Renal pelvis (tissue), 12 donors: ENCODE results near the gene JMJD8. TPM values are rescaled to one million over a fixed set of nuclear protein-coding genes. Genes with fewer than 3 reads are reported as not detected.

ENCODE experiments used
- DNase-seq: peaks from one replicate; pipeline ENCODE4 v3.0.0-alpha.2; 2013
- long read RNA-seq, 16 experiments: transcript quantifications; one replicate each; lab custom pipeline, GENCODE V29; 2026
- polyA plus RNA-seq, 3 donors: library from polyadenylated mRNA; unstranded; fragments of 120-200 nt; gene quantifications; one replicate each; pipeline ENCODE4 v1.2.1, GENCODE V29; 2013; ENCODE audit not compliant: insufficient read length in 3 of 3

JMJD8 gene
- 10 to 100 TPM; 75.1 to 80.9 (median 75.2) TPM for polyA plus RNA-seq
- long read RNA-seq, donor 1, transcript JMJD8-201 (9 exons, 2,038 nt) = major isoform, 12 of 18 reads
- long read RNA-seq, donor 1, partial matches to known transcripts = 0 of 18 reads
- long read RNA-seq, donor 1, other reads (novel, unspliced or antisense) = 0 of 18 reads
- long read RNA-seq, donor 2, transcript JMJD8-201 (9 exons, 2,038 nt) = major isoform, 15 of 19 reads
- long read RNA-seq, donor 2, partial matches to known transcripts = 0 of 19 reads
- long read RNA-seq, donor 2, other reads (novel, unspliced or antisense) = 0 of 19 reads
- long read RNA-seq, donor 3, transcript JMJD8-201 (9 exons, 2,038 nt) = major isoform, 12 of 16 reads
- long read RNA-seq, donor 3, partial matches to known transcripts = 0 of 16 reads
- long read RNA-seq, donor 3, other reads (novel, unspliced or antisense) = 0 of 16 reads
- long read RNA-seq, donor 4, transcript JMJD8-201 (9 exons, 2,038 nt) = major isoform, 18 of 230 reads
- long read RNA-seq, donor 4, partial matches to known transcripts = 103 of 230 reads
- long read RNA-seq, donor 4, other reads (novel, unspliced or antisense) = 105 of 230 reads
- long read RNA-seq, donor 5, transcript JMJD8-201 (9 exons, 2,038 nt) = major isoform, 16 of 19 reads
- long read RNA-seq, donor 5, partial matches to known transcripts = 0 of 19 reads
- long read RNA-seq, donor 5, other reads (novel, unspliced or antisense) = 0 of 19 reads
- long read RNA-seq, donor 6, transcript JMJD8-201 (9 exons, 2,038 nt) = major isoform, 11 of 16 reads
- long read RNA-seq, donor 6, partial matches to known transcripts = 0 of 16 reads
- long read RNA-seq, donor 6, other reads (novel, unspliced or antisense) = 0 of 16 reads
- long read RNA-seq, donor 7, transcript JMJD8-201 (9 exons, 2,038 nt) = major isoform, 23 of 161 reads
- long read RNA-seq, donor 7, partial matches to known transcripts = 40 of 161 reads
- long read RNA-seq, donor 7, other reads (novel, unspliced or antisense) = 92 of 161 reads
- long read RNA-seq, donor 8, partial matches to known transcripts = 5 of 46 reads
- long read RNA-seq, donor 8, other reads (novel, unspliced or antisense) = 36 of 46 reads
- long read RNA-seq, donor 9, transcript JMJD8-201 (9 exons, 2,038 nt) = major isoform, 23 of 27 reads
- long read RNA-seq, donor 9, partial matches to known transcripts = 0 of 27 reads
- long read RNA-seq, donor 9, other reads (novel, unspliced or antisense) = 0 of 27 reads
- long read RNA-seq, donor 10, transcript JMJD8-201 (9 exons, 2,038 nt) = major isoform, 13 of 20 reads
- long read RNA-seq, donor 10, partial matches to known transcripts = 0 of 20 reads
- long read RNA-seq, donor 10, other reads (novel, unspliced or antisense) = 0 of 20 reads
- long read RNA-seq, donor 11, transcript JMJD8-201 (9 exons, 2,038 nt) = major isoform, 10 of 74 reads
- long read RNA-seq, donor 11, partial matches to known transcripts = 15 of 74 reads
- long read RNA-seq, donor 11, other reads (novel, unspliced or antisense) = 48 of 74 reads
- long read RNA-seq, donor 12, transcript JMJD8-201 (9 exons, 2,038 nt) = major isoform, 22 of 29 reads
- long read RNA-seq, donor 12, transcript JMJD8-209 (8 exons, 2,205 nt) = minor isoform, 5 of 29 reads
- long read RNA-seq, donor 12, partial matches to known transcripts = 0 of 29 reads
- long read RNA-seq, donor 12, other reads (novel, unspliced or antisense) = 0 of 29 reads
- long read RNA-seq, donor 13, transcript JMJD8-201 (9 exons, 2,038 nt) = major isoform, 13 of 75 reads
- long read RNA-seq, donor 13, partial matches to known transcripts = 26 of 75 reads
- long read RNA-seq, donor 13, other reads (novel, unspliced or antisense) = 32 of 75 reads
- long read RNA-seq, donor 14 = 0 reads
- long read RNA-seq, donor 15 = 0 reads
- long read RNA-seq, donor 16, transcript JMJD8-201 (9 exons, 2,038 nt) = major isoform, 21 of 32 reads
- long read RNA-seq, donor 16, partial matches to known transcripts = 5 of 32 reads
- long read RNA-seq, donor 16, other reads (novel, unspliced or antisense) = 0 of 32 reads

- peak; percentile 95 for DNase-seq
Observed at GRCh38 chr16:684071-684794, at the start of gene JMJD8. TSS of gene JMJD8 (minus strand) at chr16:684334. CDS start at chr16:684319, 15 bp downstream.

- DNase-seq = no peak
Observed at GRCh38 chr16:733382-734207, 49.5 kb upstream of the JMJD8 start.

- DNase-seq = no peak
Observed at GRCh38 chr16:732936-733335, 48.8 kb upstream of the JMJD8 start.

DNA sequence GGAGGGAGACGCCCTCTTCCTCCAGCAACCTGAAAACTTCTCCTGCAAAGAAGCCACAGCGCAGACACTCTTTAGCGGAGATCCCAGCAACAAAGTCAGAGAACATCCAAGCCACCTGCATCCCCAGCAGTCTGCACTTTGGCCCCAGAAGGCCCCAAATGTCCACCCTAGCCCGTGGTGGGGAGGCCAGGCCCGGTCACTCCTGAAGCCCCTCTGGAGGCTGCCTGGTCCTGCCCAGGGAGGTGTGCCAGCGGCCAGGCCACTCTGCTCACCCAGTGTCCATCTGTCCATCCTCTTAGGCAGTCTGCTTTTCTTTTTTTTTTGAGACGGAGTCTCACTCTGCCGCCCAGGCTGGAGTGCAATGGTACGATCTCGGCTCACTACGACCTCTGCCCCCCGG, 48.2 kb upstream of the JMJD8 start:
- DNase-seq = no peak

DNA sequence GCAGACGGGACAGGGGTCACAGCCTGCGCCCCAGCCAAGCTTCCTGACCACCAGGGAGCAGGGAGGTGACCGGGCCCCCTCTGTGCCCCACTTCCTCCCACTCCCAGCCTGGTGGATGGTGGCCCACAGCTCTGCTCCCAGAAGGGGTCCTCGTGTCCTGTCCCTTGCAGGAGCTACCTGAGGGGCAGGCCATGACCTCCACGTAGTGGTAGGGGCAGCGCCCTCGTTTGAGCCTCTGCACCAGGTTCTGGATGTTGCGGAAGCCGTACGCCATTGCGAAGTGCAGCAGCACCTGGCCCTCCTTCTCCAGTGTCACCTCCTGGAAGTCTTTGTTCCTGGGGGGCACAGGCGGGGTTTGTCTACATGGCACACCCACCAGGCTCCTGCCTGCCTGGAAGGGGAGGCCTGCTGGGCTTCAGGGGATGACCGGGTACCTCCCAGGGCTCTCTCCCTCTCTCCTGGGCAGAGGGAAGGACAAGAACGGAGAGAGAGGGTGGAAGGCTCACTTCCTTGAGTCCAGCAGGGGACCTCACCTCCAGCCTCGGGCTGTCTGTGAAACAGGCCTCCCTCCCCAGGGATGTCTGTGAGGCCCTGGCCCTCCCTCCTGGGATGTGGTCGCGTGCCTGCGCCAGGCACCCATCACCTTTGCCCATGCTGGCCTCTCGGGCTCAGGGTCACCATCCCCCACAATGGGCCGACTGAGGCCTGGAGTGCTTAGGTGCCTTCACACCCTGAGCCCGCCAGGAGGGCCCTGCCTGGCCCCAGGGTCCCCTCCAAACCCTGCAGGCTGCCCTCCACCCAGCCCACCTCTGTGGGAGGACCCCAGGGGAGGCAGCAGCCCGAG, 46.8 kb upstream of the JMJD8 start:
- DNase-seq = no peak

DNA sequence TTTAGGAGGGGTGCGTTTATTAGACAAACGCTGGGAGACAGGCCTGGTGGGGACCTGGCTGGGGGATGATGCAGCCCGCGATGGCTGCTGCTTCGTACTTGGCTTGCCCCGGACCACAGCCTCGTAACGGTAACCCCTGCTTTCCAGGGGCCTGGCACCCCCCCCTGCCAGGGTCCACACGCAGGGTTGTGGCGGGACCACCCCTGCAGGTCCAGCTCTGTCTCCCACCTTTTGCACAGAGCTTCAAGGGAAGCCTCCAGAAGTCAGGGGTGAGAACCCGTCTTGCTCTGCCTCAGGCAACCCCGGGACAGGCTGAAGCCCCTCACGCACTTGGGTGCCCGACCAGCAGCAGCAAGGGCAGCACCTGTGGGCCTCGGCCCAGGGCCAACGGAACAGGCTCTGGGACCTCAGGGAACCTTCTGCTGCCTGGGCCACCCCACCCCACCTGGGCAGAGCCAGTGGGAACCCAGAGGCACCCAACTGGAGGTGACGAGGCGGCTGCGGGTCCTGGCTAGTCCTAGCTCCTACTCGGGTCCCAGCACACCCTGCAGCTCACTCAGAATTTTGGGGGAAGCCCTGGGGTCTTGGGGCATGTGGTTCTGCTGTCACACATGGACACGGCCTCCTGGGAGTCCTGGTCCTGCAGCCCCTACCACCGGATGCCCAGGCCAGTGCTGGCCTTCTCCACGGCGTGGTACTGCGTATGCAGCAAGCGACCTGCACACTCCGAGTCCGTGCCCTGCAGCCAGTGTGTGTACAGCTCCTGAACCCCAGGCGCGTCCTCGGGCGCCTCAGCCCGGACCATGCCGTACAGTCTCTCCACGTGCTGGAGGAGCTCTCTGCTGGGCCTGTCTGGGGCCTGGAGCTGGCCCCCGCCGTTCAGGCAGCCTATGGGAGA, 45.9 kb upstream of the JMJD8 start:
- DNase-seq = no peak

GRCh38 chr16:728890-729744, 45.0 kb upstream of the JMJD8 start:
- no peak for DNase-seq

DNA sequence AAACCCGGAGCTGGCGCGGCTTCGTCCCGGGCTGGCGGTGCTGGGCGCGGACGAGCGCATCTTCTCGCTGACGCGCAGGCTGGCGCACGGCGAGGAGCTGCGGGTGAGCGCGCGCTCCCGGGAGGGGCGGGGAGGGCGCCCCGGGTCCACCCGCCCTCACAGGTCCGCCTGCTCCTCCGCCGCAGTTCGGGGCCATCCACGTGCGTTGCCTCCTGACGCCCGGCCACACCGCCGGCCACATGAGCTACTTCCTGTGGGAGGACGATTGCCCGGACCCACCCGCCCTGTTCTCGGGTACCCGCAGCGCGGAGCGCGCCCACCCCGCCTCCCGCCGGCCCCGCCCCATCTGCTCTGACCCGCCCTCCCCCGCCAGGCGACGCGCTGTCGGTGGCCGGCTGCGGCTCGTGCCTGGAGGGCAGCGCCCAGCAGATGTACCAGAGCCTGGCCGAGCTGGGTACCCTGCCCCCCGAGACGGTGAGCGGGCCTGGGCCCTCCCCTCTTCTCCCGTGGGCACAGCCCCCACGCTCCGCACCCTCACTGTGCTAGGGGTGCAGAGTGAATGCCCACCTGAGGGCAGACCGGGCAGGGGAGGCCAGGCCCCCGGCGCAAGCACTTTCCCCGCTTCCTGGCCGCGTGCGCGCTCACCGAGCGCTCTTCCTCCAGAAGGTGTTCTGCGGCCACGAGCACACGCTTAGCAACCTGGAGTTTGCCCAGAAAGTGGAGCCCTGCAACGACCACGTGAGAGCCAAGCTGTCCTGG, 44.2 kb upstream of the JMJD8 start:
- no peak for DNase-seq

DNA sequence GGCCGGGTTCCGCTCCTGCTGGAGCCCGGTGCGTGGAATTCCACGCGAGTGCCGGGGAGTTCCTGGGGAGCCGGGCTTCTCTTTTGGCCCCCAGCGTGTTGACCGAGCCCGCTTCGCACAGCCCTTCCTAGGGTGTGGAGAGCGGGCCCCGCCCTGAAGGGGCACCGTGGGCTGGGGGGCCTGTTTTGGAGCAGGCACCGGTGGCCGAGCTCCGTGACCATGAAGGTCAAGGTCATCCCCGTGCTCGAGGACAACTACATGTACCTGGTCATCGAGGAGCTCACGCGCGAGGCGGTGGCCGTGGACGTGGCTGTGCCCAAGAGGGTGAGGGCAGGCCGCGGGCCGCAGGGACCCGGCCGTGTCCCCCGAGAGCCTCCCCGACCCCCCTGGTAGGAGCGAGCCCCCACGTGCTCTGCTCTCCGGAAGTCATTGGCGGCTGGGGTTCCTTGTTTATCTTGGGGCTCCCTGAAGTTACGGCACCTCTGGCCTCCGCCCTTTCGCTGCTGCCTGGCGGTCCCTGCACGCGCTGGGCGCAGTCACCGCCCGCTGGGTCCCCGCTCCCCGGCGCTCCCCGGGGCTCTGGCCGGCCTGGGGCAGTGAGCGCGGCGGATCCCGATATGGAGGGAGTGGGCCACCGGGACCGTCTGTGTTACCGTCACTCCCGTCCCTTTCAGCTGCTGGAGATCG, 43.3 kb upstream of the JMJD8 start:
- no peak for DNase-seq

GRCh38 chr16:726438-727290, 42.5 kb upstream of the JMJD8 start, which contains the start of the genes CCDC78 and HAGHL:
TSS of gene CCDC78 (minus strand) at chr16:726443. CDS start at chr16:726367, 76 bp downstream.
TSS of gene HAGHL (plus strand) at chr16:727106. CDS start at chr16:727510, 404 bp downstream.
- no peak for DNase-seq

DNA sequence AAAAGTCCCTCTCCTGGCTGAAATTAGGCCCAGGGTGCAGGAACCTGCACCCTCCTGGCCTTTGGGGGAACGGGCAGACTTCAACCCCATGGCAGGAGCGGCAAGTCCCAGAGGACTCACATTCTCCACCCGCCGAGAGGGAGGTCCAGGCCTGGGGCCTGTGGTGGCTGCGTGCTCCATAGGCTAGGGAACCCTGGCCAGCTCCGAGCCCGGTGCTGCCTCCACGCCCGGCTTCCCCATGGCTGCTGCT, 42.0 kb upstream of the JMJD8 start:
- DNase-seq = no peak

- no peak for DNase-seq
Observed at GRCh38 chr16:725463-726187, 41.5 kb upstream of the JMJD8 start.

GRCh38 chr16:725041-725376, 40.9 kb upstream of the JMJD8 start:
- no peak for DNase-seq
